ENCODE data around the gene TCF12. TPM values are rescaled to one million over a fixed set of nuclear protein-coding genes. Genes with fewer than 3 reads are reported as not detected.

The TCF12 gene
- total RNA-seq, 1 donor from 2014 or later, result 84.6 TPM

DNA sequence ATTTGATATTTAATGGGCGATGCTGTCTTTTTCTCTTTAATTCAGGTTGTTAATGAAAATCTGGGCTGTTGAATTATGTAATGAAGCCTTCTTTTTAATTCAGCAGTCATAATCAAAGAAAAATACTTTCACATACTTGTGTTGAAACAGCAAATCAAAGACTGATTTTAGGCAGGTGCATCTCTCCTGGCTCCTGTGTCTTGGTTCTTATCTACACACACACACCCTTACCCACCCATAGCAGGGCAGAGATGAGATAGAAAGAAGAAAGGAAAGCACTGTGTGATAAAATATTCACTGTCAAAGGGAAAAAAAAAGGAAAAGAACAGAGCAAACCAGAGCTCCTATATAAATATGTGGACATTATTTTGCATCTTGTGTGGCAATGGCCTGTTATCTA, 327.3 kb downstream of the TCF12 start:
- TF ChIP-seq, protein P1, sequence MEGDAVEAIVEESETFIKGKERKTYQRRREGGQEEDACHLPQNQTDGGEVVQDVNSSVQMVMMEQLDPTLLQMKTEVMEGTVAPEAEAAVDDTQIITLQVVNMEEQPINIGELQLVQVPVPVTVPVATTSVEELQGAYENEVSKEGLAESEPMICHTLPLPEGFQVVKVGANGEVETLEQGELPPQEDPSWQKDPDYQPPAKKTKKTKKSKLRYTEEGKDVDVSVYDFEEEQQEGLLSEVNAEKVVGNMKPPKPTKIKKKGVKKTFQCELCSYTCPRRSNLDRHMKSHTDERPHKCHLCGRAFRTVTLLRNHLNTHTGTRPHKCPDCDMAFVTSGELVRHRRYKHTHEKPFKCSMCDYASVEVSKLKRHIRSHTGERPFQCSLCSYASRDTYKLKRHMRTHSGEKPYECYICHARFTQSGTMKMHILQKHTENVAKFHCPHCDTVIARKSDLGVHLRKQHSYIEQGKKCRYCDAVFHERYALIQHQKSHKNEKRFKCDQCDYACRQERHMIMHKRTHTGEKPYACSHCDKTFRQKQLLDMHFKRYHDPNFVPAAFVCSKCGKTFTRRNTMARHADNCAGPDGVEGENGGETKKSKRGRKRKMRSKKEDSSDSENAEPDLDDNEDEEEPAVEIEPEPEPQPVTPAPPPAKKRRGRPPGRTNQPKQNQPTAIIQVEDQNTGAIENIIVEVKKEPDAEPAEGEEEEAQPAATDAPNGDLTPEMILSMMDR (IDR thresholded peaks at IDR 0.05; ENCODE audit: insufficient read depth, low read length, poor library complexity, severe bottlenecking), result no peak
- DNase-seq (ENCODE audit: low read depth), result no peak
- H3K4me3 ChIP-seq (ENCODE audit: low read depth, low read length), result no peak overlapping the region
- H3K36me3 ChIP-seq (ENCODE audit: control insufficient read depth, insufficient read depth, low read length), result no peaks in the 10 kb centered on the region
- H3K27me3 ChIP-seq (ENCODE audit: control insufficient read depth, insufficient read depth, low read length), result no peaks in the 10 kb centered on the region

DNA sequence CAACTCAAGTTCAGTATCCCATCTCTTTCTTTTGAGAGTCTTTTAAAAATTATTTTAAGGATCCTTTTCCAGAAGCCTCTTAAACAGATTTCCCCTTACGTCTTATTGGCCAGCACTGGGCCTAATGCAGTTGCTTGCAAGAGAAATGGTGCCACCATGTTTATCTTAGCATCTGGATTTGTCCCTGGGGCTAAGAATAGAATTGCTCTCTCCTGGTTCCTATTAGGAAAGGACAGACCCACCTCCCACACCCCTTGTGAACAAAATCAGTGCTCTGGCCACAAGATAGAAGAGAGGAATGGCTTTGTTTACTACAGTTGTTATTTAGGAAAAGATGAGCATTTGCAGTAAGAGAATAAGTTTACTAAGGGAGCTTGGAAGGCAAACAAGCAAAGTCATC, 329.6 kb downstream of the TCF12 start:
- no peak overlapping the region for H3K4me3 ChIP-seq (ENCODE audit: low read depth, low read length)
- H3K27me3 ChIP-seq (ENCODE audit: control insufficient read depth, insufficient read depth, low read length), result no peaks in the 10 kb centered on the region
- TF ChIP-seq, protein P1 (IDR thresholded peaks at IDR 0.05; ENCODE audit: insufficient read depth, low read length, poor library complexity, severe bottlenecking), result no peak
- DNase-seq (ENCODE audit: low read depth), result no peak
- H3K36me3 ChIP-seq (ENCODE audit: control insufficient read depth, insufficient read depth, low read length), result no peaks in the 10 kb centered on the region

DNA sequence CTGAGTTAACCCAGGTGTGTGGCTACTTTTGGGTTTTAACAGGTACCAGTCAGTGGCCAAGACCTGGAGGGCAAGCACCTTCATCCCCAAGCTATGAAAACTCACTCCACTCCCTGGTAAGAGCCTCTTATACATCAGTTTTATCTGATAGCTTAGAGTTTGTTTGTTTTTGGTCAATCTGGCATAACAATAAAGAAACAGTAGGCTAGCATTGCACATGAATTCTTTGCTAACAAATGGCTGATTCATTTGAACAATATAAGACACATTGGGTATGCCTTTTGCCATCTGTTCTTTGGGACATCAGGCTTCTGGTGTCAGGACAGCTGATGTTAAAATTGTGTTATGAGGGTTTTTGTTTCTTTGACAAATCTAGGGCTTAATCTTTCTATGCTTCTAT, 332.9 kb downstream of the TCF12 start:
- Histone ChIP-seq H3K36me3 (ENCODE audit: control insufficient read depth, insufficient read depth, low read length) (no peaks in the 10 kb centered on the region), H3K4me3 (ENCODE audit: low read depth, low read length) (no peak overlapping the region), H3K27me3 (ENCODE audit: control insufficient read depth, insufficient read depth, low read length) (no peaks in the 10 kb centered on the region)
- TF ChIP-seq, protein P1 (IDR thresholded peaks at IDR 0.05; ENCODE audit: insufficient read depth, low read length, poor library complexity, severe bottlenecking), result no peak
- no peak for DNase-seq (ENCODE audit: low read depth)

DNA sequence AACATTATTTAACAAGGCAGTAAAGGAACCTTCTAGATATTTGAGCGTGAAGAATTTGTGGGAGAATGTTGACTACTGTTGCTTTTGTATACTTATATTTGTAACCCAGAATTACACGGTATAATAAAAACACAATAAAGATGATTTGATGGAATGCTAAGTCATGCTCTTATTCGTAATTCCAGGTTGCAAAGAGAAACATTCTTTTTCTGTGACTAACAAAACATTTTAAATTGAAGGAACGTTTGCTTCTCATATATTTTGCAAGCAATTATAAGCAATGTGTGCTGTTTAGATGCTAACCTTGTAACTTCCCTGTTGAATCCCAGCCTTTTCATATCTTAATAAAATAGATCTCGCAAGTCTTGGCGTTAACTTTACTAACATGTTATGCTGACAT, 333.5 kb downstream of the TCF12 start:
- Histone ChIP-seq H3K36me3 (ENCODE audit: control insufficient read depth, insufficient read depth, low read length) (no peaks in the 10 kb centered on the region), H3K4me3 (ENCODE audit: low read depth, low read length) (no peak overlapping the region), H3K27me3 (ENCODE audit: control insufficient read depth, insufficient read depth, low read length) (no peaks in the 10 kb centered on the region)
- DNase-seq (ENCODE audit: low read depth), result no peak
- TF ChIP-seq, protein P1 (IDR thresholded peaks at IDR 0.05; ENCODE audit: insufficient read depth, low read length, poor library complexity, severe bottlenecking), result no peak

DNA sequence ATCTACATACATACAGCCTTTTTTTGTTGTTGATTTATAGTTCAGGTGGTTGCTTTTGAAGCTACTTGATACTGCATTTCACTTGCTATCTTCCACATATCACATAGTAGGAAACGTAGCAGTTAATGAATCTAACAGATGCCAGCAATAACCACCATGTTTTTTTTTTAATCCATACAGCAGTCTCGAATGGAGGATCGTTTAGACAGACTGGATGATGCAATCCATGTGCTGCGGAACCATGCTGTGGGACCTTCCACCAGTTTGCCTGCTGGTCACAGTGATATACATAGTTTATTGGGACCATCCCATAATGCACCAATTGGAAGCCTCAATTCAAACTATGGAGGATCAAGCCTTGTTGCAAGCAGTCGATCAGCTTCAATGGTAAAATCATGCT, 334.6 kb downstream of the TCF12 start:
- Histone ChIP-seq H3K4me3 (ENCODE audit: low read depth, low read length) (no peak overlapping the region), H3K27me3 (ENCODE audit: control insufficient read depth, insufficient read depth, low read length) (no peaks in the 10 kb centered on the region), H3K36me3 (ENCODE audit: control insufficient read depth, insufficient read depth, low read length) (no peaks in the 10 kb centered on the region)
- DNase-seq (ENCODE audit: low read depth), result no peak
- TF ChIP-seq, protein P1 (IDR thresholded peaks at IDR 0.05; ENCODE audit: insufficient read depth, low read length, poor library complexity, severe bottlenecking), result no peak

DNA sequence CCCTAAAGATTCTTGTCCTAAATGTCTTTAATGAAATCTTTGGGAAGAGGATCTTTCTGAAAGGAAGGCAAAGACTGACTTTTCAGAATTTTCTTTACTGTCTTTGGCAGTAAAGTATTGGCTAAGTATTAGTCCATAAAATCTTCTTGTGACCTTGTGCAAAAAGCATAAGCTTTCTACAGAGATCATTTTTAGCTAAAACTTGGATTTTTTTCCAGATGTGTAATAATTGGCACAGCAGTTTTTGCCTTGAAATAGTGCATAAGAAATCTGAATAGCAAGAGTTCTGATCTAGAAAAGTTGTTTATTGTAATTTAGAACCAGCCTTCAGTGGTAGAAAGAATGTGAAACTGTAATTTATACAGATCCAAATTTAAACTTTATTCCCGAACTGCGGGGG, 335.1 kb downstream of the TCF12 start:
- Histone ChIP-seq H3K27me3 (ENCODE audit: control insufficient read depth, insufficient read depth, low read length) (no peaks in the 10 kb centered on the region), H3K36me3 (ENCODE audit: control insufficient read depth, insufficient read depth, low read length) (no peaks in the 10 kb centered on the region), H3K4me3 (ENCODE audit: low read depth, low read length) (no peak overlapping the region)
- TF ChIP-seq, protein P1 (IDR thresholded peaks at IDR 0.05; ENCODE audit: insufficient read depth, low read length, poor library complexity, severe bottlenecking), result no peak
- DNase-seq (ENCODE audit: low read depth), result no peak

All from kidney epithelial cell (primary cell).